Psoas muscle (tissue), 8 donors: Measurements from ENCODE around the gene CREB3L1. TPM values are rescaled to one million over a fixed set of nuclear protein-coding genes. Genes with fewer than 3 reads are reported as not detected.

ENCODE experiments used
- ATAC-seq, 4 donors: fragments of 200-7000 bp; cut with Tn5 transposase; one replicate each; pipeline ENCODE4 v1.9.1; 2020; ENCODE audit warnings: moderate library complexity in 3 of 4, mild to moderate bottlenecking in 2 of 4
- DNase-seq, 2 donors: peaks; one replicate each; pipeline ENCODE4 v3.0.0-alpha.2; 2020
- H3K27ac ChIP-seq: fragments of 200-600 bp; one replicate; pipeline ENCODE4 v1.8.0; 2022
- H3K27me3 ChIP-seq, 3 donors: fragments of 200-600 bp in 1 of 3; one replicate each; pipeline versions ENCODE4 v1.6.1 to v1.8.0; 2013 to 2022; ENCODE audit warnings: low read length in 2 of 3, mild to moderate bottlenecking in 2 of 3, moderate library complexity in 1 of 3; ENCODE audit not compliant: insufficient read depth in 3 of 3
- H3K36me3 ChIP-seq, 2 donors: fragments of 200-600 bp in 1 of 2; one replicate each; pipeline versions ENCODE4 v1.6.1 to v1.8.0; 2013 to 2022; ENCODE audit warnings: low read depth in 1 of 2, mild to moderate bottlenecking in 1 of 2, moderate library complexity in 1 of 2; ENCODE audit not compliant: insufficient read depth in 1 of 2
- H3K4me1 ChIP-seq: fragments of 200-600 bp; one replicate; pipeline ENCODE4 v1.8.0; 2022
- H3K4me3 ChIP-seq: fragments of 200-600 bp; one replicate; pipeline ENCODE4 v1.8.0; 2022; ENCODE audit warnings: mild to moderate bottlenecking
- H3K9me3 ChIP-seq: fragments of 200-600 bp; one replicate; pipeline ENCODE4 v1.8.0; 2022
- WGBS, 3 donors: extraction: QIAGEN DNeasy Blood & Tissue Kit; methylation state at CpG; one replicate each; pipeline versions ENCODE4 v1.1.6 to v1.1.7; 2013; 5-methylcytosine and 5-hydroxymethylcytosine counted together
- intact Hi-C, 2 donors: fragments of 100-400 bp; cut with DNase I; formaldehyde crosslinking; loops; one replicate each; pipeline versions ENCODE4 v1.11.0 to v1.14.2; 2022
- polyA plus RNA-seq, 3 donors: library from polyadenylated mRNA; stranded (reverse); fragments of 200-250 nt; gene quantifications; one replicate each; pipeline ENCODE4 v1.2.3, GENCODE V29; 2013
- total RNA-seq, 4 donors: library from RNA; stranded (reverse); fragmentation: NEBNext Ultra II Directional in 2 of 4; extraction: Animal tissue kit (Norgen Biotek cat#: 25700) in 2 of 4; gene quantifications; one replicate each; pipeline versions ENCODE4 v1.2.1 to v1.2.4, GENCODE V29; 2021 to 2023
- TF ChIP-seq, protein P1 (sequence below): fragments of 200-600 bp; IDR thresholded peaks from one replicate; pipeline ENCODE4 v1.8.0; 2022; ENCODE audit warnings: antibody characterized with exemption
- donor health status: healthy with polysubstance abuse.
- donor health status: DM: no; HTN: no; CAD: no; lungs with moderate emphysema.
- donor health status: Bipolar disorder and iron deficiency.
- donor health status: healthy.
- donor health status: DM: yes; HTN: yes; CAD: no.
- donor health status: DM: no; HTN: no; CAD: no.
- donor health status: DM: no; HTN: no; CAD: no.
- donor health status: DM: yes; HTN: yes; CAD: no.

Gene CREB3L1
- total and polyA plus RNA-seq, 7 donors: 1.4 to 6.9 (median 2.2) TPM

DNA sequence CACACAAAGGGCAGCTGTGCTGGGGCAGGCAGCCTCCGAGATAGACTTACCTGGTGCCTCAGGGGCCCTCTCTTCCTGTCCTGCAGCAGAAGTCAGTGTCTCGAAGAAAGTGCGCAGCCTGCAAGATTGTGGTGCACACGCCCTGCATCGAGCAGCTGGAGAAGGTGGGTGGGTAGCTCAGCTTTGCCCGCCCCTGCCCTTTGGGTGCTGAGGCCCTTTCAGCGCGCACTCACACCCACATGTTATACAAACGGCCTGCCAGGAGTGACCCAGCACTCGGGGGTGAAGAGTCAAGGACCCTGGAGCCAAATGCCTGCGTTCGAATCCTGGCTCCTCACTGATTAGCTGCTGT lies 90.4 kb downstream of the CREB3L1 start:
- 71 to 75% (median 72%) methylated on average over 12 of the region's 12 CpGs for WGBS, 3 donors

DNA sequence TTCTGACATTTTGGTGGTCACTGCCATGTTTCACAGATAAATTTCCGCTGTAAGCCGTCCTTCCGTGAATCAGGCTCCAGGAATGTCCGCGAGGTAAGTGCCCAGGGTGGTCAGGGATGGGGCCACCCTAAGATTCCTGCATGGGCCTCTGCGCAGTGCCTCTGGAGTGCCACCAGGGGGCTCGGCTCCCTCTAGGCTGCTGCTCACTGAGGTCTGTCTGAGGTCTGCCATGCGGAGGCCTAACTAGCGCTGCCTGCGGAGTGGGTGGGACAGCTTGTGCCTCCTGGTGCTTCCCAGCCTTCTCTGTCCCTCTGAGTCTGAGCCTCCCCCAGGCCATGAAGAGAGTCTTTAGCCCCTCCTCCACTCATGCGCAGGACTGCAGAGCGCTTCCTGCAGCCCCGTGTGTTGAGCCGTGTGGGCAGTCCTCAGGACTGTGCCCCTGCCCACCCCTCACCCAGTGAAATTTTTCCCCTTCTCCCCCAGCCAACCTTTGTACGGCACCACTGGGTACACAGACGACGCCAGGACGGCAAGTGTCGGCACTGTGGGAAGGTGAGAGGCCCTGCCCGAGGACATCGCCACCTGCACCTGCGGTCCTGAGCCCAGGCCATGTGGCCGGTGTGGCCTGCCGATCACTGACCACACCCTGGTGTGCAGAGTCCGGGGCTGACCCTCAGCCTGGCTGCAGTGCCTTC lies 92.1 kb downstream of the CREB3L1 start:
- TF ChIP-seq, protein P1, sequence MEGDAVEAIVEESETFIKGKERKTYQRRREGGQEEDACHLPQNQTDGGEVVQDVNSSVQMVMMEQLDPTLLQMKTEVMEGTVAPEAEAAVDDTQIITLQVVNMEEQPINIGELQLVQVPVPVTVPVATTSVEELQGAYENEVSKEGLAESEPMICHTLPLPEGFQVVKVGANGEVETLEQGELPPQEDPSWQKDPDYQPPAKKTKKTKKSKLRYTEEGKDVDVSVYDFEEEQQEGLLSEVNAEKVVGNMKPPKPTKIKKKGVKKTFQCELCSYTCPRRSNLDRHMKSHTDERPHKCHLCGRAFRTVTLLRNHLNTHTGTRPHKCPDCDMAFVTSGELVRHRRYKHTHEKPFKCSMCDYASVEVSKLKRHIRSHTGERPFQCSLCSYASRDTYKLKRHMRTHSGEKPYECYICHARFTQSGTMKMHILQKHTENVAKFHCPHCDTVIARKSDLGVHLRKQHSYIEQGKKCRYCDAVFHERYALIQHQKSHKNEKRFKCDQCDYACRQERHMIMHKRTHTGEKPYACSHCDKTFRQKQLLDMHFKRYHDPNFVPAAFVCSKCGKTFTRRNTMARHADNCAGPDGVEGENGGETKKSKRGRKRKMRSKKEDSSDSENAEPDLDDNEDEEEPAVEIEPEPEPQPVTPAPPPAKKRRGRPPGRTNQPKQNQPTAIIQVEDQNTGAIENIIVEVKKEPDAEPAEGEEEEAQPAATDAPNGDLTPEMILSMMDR: peak; percentile 69
- 68 to 73% (median 70%) methylated on average over 25 of the region's 25 CpGs for WGBS, 3 donors
- H3K4me1 ChIP-seq: peaks cover 26% of the 10 kb centered on the region
- H3K36me3 ChIP-seq: peaks cover 10 to 83% of the 10 kb centered on the region in 2 donors
- DNase-seq (peak in 1 of 2 donors; percentile 74), ATAC-seq (peak; percentile 39 to 56 (median 49))
- H3K9me3 ChIP-seq: no peaks in the 10 kb centered on the region
- H3K4me3 ChIP-seq: no peak overlapping the region
- H3K27ac ChIP-seq: no peak overlapping the region
- no peaks in the 10 kb centered on the region for H3K27me3 ChIP-seq
- intact Hi-C loops: loop anchor here in 1 of 2 donors (2.0 kb wide), 1 partner anchor 19 kb away; no protein-coding TSS in a partner anchor

More for the DNA sequence above, 90.4 kb downstream of the CREB3L1 start:
- intact Hi-C loops: loop anchor here in 1 of 2 donors (1.0 kb wide), 1 partner anchor 16 kb away; no protein-coding TSS in a partner anchor
- H3K36me3 ChIP-seq: peaks cover 4 to 66% of the 10 kb centered on the region in 2 donors
- ATAC-seq (no peak), DNase-seq (no peak)
- TF ChIP-seq, protein P1: no peak
- no peak overlapping the region for H3K27ac ChIP-seq
- H3K27me3 ChIP-seq: no peaks in the 10 kb centered on the region
- H3K4me3 ChIP-seq: no peak overlapping the region
- H3K9me3 ChIP-seq: no peaks in the 10 kb centered on the region
- peaks cover 39% of the 10 kb centered on the region for H3K4me1 ChIP-seq

DNA sequence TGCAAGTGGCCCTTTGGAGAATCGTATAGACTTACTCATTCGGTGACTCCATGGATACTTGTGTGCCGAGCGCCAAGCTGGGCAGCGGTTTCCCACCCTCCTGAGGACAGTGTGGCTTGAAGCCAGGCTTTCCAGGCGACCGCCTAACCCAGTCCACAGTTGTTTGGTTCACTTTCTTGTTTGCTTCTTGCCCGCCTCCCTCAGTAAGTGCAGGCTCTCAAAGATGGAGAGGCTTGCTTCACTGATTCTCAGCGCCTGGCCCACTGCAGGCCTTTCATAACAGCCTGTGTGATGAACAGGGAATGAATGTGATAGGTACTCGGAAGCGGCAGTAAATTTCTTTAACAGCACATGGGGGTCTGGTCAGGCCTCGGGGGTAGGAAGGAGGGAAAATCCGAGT lies 92.8 kb downstream of the CREB3L1 start:
- Histone ChIP-seq H3K36me3 (peaks cover 10 to 89% of the 10 kb centered on the region in 2 donors), H3K9me3 (no peaks in the 10 kb centered on the region), H3K4me1 (peaks cover 19% of the 10 kb centered on the region), H3K27me3 (no peaks in the 10 kb centered on the region), H3K27ac (no peak overlapping the region), H3K4me3 (no peak overlapping the region)
- WGBS, 3 donors: 70 to 73% (median 72%) methylated on average over 13 of the region's 13 CpGs
- ATAC-seq (no peak), DNase-seq (no peak)
- intact Hi-C loops: loop anchor here in 1 of 2 donors (2.0 kb wide), 1 partner anchor 19 kb away; no protein-coding TSS in a partner anchor
- TF ChIP-seq, protein P1: no peak

Other genes starting within 250 kb of the CREB3L1 start
- gene PHF21A, start 156.2 kb upstream of the CREB3L1 start, total RNA-seq: 10 to 100 TPM; 14.8 to 21.3 (median 18.0) TPM
- 10 to 100 TPM in 1 of 3 donors, 1 to 10 TPM in 2; 4.1 to 20.3 (median 8.5) TPM for gene PHF21A, start 156.2 kb upstream of the CREB3L1 start, polyA plus RNA-seq
- gene DGKZ, start 69.8 kb downstream of the CREB3L1 start, total RNA-seq: 100 to 1,000 TPM in 1 of 4 donors, 10 to 100 TPM in 3; 90.2 to 138 (median 96.2) TPM
- gene DGKZ, start 69.8 kb downstream of the CREB3L1 start, polyA plus RNA-seq: 10 to 100 TPM; 57.7 to 85.4 (median 62.0) TPM
- gene MDK, start 104.0 kb downstream of the CREB3L1 start, total RNA-seq: 1 to 10 TPM; 1.4 to 6.3 (median 2.4) TPM
- gene MDK, start 104.0 kb downstream of the CREB3L1 start, polyA plus RNA-seq: 1 to 10 TPM; 1.2 to 2.0 (median 1.8) TPM
- not detected for gene CHRM4, start 114.1 kb downstream of the CREB3L1 start, total RNA-seq
- not detected for gene CHRM4, start 114.1 kb downstream of the CREB3L1 start, polyA plus RNA-seq